Measurements from ENCODE around the gene SREBF1. TPM values are rescaled to one million over a fixed set of nuclear protein-coding genes. Genes with fewer than 3 reads are reported as not detected.

The SREBF1 gene
- total RNA-seq, 1 experiment from 2014 or later, result 167 TPM

- POLR2A ChIA-PET (ENCODE audit: unreplicated experiment), result no interaction called here
- Histone ChIP-seq H3K4me2 (ENCODE audit: low read length) (no peak overlapping the region), H4K20me1 (ENCODE audit: low read length) (0 out of 2 replicates have a peak, but pooled peaks cover 6% of the 10 kb centered on the region), H3K9ac (ENCODE audit: low read length) (no peak overlapping the region), H3K79me2 (ENCODE audit: low read length) (no peaks in the 10 kb centered on the region), H2AFZ (ENCODE audit: low read length) (no peak overlapping the region), H3K9me3 (ENCODE audit: low read length) (no peaks in the 10 kb centered on the region), H3K27me3 (ENCODE audit: low read length) (no peaks in the 10 kb centered on the region), H3K9me2 (replicated peaks; ENCODE audit: low read length) (no peaks in the 10 kb centered on the region), H3K4me3 (ENCODE audit: low read length) (no peak overlapping the region), H3K4me1 (ENCODE audit: insufficient read depth, low read length) (peaks cover 9% of the 10 kb centered on the region), H3K36me3 (ENCODE audit: low read depth, low read length) (peaks cover 40% of the 10 kb centered on the region), H3F3A (ENCODE audit: low read length, unreplicated experiment) (peaks cover 7% of the 10 kb centered on the region), H3K27ac (ENCODE audit: low read length) (no peak overlapping the region)
- TF ChIP-seq EZH2 (IDR thresholded peaks at IDR 0.05; ENCODE audit: low read length, unreplicated experiment), result no peak
- TF ChIP-seq EZH2phosphoT487 (IDR thresholded peaks at IDR 0.05; ENCODE audit: borderline replicate concordance, low read length), result no peak
- TF ChIP-seq CTCF (conservative IDR thresholded peaks at IDR 0.05; ENCODE audit: low read depth, low read length), result no peak
- CTCF ChIA-PET, result interaction anchor here (0.6 kb wide), 1 partner anchor 29 kb away, joined by 5 read pairs; no protein-coding TSS in a partner anchor
- BruUV-seq (replicated peaks), result no TSS peak
- intact Hi-C loops (cut with micrococcal nuclease), result no loop called here
- ATAC-seq (no peak), DNase-seq (no peak)
Measured at GRCh38 chr17:17810084-17810894, 26.5 kb downstream of the SREBF1 start.

GRCh38 chr17:17809531-17810083 lies 27.2 kb downstream of the SREBF1 start:
- Histone ChIP-seq H3K9me3 (ENCODE audit: low read length) (no peaks in the 10 kb centered on the region), H3F3A (ENCODE audit: low read length, unreplicated experiment) (peaks cover 7% of the 10 kb centered on the region), H3K27ac (ENCODE audit: low read length) (no peak overlapping the region), H3K4me1 (ENCODE audit: insufficient read depth, low read length) (peaks cover 9% of the 10 kb centered on the region), H2AFZ (ENCODE audit: low read length) (no peak overlapping the region), H3K9ac (ENCODE audit: low read length) (no peak overlapping the region), H3K79me2 (ENCODE audit: low read length) (no peaks in the 10 kb centered on the region), H3K4me2 (ENCODE audit: low read length) (no peak overlapping the region), H3K9me2 (replicated peaks; ENCODE audit: low read length) (no peaks in the 10 kb centered on the region), H3K4me3 (ENCODE audit: low read length) (no peak overlapping the region), H4K20me1 (ENCODE audit: low read length) (0 out of 2 replicates have a peak, but pooled peaks cover 6% of the 10 kb centered on the region), H3K36me3 (ENCODE audit: low read depth, low read length) (peaks cover 33% of the 10 kb centered on the region), H3K27me3 (ENCODE audit: low read length) (no peaks in the 10 kb centered on the region)
- BruUV-seq (replicated peaks), result no TSS peak
- no peak for ATAC-seq
- intact Hi-C loops (cut with micrococcal nuclease), result no loop called here
- TF ChIP-seq EZH2phosphoT487 (IDR thresholded peaks at IDR 0.05; ENCODE audit: borderline replicate concordance, low read length) (no peak), EZH2 (IDR thresholded peaks at IDR 0.05; ENCODE audit: low read length, unreplicated experiment) (no peak), CTCF (conservative IDR thresholded peaks at IDR 0.05; ENCODE audit: low read depth, low read length) (no peak)
- no peak for DNase-seq
- CTCF ChIA-PET, result no interaction called here
- POLR2A ChIA-PET (ENCODE audit: unreplicated experiment), result no interaction called here
